SHP77 (cell line): Measurements from ENCODE around the gene ASMTL.
"Not testable (repeated sequence)": the region's sequence is repeated elsewhere in the genome, so short reads cannot be mapped to it uniquely, and the experiment has no call there.

ENCODE experiments used
- DNase-seq, 2 experiments: peaks; one replicate each; lab custom pipeline; 2025; lab: John Stamatoyannopoulos, UW

The ASMTL gene

DNA sequence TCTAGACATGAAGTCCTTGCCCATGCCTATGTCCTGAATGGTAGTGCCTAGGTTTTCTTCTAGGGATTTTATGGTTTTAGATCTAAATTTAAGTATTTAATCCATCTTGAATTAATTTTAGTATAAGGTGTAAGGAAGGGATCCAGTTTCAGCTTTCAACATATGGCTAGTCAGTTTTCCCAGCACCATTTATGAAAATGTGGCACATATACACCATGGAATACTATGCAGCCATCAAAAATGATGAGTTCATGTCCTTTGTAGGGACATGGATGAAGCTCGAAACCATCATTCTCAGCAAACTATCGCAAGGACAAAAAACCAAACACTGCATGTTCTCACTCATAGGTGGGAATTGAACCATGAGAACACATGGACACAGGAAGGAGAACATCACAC lies 29.8 kb upstream of the ASMTL start:
- DNase-seq, result not testable (repeated sequence)

DNA sequence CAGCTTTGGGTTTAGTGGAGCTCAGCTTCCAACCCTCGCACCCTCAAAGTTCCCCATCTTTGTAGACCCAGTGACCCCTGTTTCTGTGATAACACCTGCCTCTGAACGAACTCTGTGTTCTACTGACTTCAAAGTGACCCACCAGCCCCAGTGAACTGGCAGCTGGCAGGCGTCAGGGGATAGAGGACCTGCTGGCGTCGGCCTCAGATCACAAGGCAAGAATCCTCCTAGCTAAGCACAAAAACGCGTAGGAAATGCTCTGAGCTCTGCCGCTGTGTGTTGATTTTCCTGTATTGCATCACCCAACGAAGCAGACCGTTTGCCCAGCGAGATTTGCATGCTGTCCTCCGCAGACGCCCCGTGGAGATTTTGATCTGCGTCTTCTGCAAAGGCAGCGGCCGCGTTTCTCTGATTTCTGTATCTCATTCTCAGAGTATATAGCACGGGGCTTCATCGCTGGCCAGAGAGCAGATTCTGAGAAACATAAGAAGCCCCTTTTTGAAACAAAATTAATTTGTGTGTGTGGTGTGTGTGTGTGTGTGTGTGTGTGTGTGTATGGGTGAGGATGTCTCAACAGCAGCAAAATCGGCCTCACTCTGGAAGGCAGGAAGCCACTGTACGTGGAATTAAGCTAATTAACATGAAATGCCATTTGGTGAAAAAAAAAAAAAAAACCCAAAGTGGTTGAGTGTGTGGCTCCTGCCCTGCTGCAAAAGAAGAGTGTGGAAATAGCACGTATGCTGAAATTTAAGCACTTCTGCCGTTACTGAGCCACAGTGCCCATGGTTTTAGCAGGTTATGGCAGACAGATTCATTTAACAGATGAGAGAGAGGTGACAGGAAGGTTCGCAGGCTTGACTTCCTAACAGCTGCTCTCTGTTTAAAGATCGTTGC lies 29.2 kb upstream of the ASMTL start:
- DNase-seq, result no peak

- DNase-seq, result no peak
Observed at GRCh38 chrX:1480082-1480785, 27.5 kb upstream of the ASMTL start.

GRCh38 chrX:1477801-1478458 lies 25.2 kb upstream of the ASMTL start:
- no peak for DNase-seq

DNA sequence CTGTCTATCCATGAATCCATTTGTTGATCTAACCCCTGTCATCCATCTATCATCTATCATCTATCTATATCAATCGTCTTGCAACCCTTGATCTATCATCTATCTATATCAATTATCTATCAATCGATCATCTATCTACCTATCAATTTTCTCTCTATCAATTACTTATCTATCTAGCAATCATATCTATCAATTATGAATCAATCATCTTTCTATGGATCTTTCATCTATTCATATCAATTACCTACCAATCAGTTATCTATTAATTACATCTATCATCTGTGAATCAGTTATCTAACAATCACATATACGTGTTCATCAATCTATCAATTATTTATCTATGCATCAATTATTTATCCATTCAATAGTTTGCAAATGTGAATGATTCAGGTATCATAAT lies 24.5 kb upstream of the ASMTL start:
- no peak for DNase-seq

GRCh38 chrX:1476682-1477081 lies 24.0 kb upstream of the ASMTL start:
- DNase-seq, result no peak

GRCh38 chrX:1475881-1476280 lies 23.2 kb upstream of the ASMTL start:
- no peak for DNase-seq

- no peak for DNase-seq
Observed at GRCh38 chrX:1475481-1475880, 22.8 kb upstream of the ASMTL start.

DNA sequence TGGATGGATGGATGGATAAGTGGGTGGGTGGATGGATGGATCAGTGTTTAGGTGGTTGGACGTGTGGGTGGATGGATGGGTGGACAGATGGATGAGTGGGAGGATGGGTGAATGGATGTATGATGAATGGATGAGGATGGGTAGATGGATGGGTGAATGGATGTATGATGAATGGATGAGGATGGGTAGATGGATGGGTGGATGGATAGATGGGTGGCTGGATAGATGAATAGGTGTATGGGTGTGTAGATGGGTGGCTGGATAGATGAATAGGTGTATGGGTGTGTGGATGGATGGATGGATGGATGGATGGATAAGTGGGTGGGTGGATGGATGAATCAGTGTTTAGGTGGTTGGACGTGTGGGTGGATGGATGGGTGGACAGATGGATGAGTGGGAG lies 21.9 kb upstream of the ASMTL start:
- DNase-seq, result not testable (repeated sequence)

DNA sequence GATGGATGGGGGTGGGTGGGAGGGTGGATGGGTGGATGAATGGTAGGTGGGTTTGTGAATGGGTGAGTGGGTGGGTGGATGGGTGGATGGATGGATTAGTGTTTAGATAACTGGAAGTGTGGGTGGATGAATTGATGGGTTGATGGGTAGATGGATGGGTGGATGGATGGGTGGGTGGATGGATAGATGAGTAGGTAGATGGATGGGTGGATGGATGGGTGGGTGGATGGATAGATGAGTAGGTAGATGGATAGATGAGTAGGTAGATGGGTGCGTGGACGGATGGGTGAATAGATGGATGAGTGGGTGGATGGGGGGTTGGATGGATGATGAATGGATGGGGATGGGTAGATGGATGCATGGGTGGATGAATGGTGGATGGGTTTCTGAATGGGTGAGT lies 20.3 kb upstream of the ASMTL start:
- DNase-seq, result no peak

DNA sequence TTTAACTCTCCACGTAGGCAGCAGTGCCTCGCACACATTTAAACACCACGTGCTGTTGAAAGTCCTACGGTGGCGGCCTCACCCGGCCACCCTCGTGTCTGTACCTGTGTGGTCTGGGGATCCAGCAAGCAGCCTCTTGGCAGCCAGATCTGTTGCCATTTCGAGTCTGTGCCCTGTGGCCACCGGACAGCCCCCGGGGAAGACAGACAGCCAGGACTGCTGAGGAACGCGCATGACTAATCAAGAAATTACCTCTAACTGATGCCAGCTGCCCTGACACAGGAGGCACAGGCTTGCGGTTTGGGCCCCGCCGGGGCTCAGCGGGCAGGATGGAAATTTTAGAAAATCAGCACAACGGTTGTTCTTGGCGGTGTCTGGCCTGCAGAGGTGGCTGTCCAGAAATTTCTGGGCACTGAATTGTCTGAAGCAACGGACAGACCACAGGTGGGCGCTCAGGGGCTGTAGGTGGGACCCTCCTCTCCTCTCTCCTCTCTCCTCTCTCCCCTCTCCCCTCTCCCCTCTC lies 15.6 kb upstream of the ASMTL start:
- DNase-seq, result no peak

GRCh38 chrX:1466971-1467561 lies 14.4 kb upstream of the ASMTL start:
- no peak for DNase-seq

- no peak for DNase-seq
Observed at GRCh38 chrX:1466232-1466661, 13.5 kb upstream of the ASMTL start.

DNA sequence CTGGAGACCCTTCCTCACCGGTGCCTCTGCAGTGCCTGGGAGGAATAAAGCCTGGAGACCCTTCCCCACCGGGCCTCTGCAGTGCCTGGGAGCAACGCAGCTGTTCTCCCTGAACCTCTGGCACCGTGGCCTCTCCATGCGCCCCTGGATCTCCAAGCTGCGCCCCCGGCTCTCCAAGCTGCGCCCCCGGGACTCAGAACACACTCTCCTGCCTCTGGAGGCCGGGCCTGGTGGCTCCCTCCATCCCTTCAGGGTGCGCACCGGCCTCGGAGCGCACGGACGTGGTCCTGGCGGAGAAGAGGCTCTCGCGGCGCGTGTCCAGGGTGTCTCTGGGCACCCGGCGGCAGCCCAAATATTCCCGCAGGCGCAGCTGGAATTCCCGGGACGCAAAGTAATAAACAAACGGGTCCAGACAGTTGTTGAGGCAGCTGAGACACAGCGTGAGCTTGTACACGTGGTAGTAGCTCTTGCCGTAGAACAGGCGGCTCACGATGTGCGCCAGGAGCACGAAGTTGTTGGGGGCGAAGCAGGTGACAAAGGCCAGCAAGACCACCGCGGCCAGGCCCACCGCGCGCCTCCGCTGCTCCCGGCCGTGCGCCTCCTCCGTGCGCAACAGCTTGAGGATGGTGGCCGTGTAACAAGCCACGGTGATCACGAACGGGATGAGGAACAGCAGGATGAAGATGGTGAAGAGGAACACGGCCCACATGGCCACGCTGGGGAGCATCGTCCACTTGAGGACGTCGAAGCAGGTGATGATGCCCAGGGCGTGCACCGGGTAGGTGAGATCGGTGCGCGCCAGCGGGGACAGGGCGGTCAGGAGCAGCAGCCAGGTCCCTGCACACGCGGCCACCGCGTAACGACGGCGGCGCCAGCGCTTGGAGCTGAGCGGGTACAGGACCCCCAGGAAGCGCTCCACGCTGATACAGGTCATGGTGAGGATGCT lies 12.8 kb upstream of the ASMTL start:
- DNase-seq, result no peak

- no peak for DNase-seq
Observed at GRCh38 chrX:1464971-1465285, 12.2 kb upstream of the ASMTL start.

DNA sequence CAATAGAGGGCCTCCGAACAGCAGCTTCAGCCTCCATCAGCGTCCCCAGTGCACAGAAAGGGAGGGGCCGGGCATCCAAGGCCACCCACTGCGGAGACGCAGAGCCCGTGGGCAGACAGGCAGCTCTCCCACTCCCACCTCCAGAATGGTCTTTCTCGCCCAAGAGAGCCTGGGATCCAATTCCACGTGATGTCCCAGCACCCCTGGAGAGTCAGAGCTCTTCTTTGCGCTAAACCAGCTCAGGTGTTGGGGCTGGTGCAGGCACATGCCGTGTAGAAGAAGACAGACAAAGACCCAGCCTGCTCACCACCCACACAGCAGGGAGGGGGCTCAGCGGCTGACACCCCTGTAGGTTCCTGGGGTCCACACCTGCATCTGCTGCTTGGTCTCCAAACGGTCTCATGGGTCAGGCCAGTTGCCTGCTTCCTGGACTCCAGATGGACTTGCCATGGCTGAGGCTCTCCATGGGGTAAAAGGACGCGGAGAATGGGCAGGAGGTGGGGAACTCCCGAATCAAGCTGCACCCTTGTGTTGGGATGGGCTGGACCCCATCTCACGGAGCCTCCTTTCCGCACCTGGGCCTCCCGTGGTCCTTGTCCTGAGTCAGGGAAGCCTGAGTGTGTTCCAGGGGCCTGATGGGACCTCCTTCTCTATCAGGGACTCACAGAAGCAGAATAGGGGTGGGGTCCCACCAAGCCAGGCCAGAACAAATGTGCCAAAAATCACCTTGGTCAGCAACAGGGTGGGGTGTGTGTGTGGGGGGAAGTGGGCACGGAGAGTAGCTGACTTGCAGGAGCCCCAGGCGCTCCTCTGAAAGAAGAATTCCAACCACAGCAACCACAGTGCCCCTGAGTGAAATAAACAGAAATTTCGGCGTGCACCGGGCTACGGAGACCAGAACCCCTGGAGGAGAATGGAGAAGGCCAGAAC lies 11.6 kb upstream of the ASMTL start:
- DNase-seq, result no peak

DNA sequence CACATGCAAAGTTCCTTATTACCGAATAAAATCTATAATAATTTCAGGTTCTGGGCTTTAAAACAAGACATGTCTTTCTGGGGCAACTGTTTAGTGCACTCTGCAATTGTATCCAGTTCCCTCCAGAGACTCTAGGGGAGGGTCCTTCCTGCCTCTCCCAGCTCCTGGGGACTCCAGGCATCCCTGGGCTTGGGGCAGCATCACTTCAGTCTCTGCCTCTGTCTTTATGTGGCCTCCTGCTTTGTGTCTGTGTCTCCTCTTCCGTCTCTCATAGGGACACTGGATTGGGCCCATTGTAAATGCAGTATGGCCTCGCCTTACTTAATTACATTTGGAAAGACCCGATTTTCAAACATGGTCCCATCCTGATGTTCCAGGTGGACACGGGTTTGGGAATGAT lies 10.9 kb upstream of the ASMTL start:
- DNase-seq, result no peak

GRCh38 chrX:1462596-1463251 lies 10.0 kb upstream of the ASMTL start:
- no peak for DNase-seq

- DNase-seq, result no peak
Observed at GRCh38 chrX:1462110-1462509, 9.4 kb upstream of the ASMTL start.

DNA sequence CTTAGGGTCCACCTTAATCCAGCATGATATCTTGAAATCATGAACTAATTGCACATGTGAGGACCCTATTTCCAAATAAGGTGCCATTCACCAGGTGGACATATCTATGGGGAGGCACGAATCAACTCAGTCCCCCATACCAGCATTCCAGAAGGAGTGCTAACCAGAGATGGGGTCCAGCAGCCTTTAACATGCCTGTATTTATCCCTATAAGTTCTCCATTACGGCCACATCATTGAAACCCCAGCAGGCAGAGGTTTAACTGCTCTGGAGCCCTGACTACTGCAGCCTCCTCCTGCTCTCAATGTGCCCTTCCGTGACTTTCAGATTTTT lies 3.2 kb upstream of the ASMTL start:
- DNase-seq, result no peak
